Measurements from ENCODE around the gene RCAN3. TPM values are rescaled to one million over a fixed set of nuclear protein-coding genes. Genes with fewer than 3 reads are reported as not detected.

The RCAN3 gene
- total RNA-seq, 1 experiment from 2014 or later = 10.2 TPM

DNA sequence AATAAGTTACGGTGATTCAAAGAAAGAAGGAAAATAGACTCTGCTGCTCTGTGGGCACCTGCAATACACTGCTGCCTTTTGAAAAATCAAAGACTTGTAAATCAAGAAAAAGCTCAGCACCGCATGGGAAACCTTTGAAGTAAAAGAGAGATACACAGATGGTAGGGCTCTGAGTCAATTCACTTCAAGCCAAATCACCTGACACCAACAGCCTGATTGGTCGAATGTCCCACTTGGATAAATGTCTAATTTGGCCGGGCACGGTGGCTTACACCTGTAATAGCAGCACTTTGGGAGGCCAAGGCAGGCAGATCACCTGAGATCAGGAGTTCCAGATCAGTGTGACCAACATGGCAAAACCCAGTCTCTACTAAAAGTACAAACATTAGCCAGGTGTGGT, 19.2 kb upstream of the RCAN3 start:
- ChIA-PET CTCF (no interaction called here), POLR2A (no interaction called here)
- Mint-ChIP-seq H3K36me3 (ENCODE audit: insufficient read depth, unreplicated experiment) (no peaks in the 10 kb centered on the region), H3K4me1 (ENCODE audit: low read depth, unreplicated experiment) (no peaks in the 10 kb centered on the region), H3K9me3 (ENCODE audit: unreplicated experiment) (no peaks in the 10 kb centered on the region), H3K27me3 (ENCODE audit: insufficient read depth, unreplicated experiment) (no peaks in the 10 kb centered on the region), H3K4me3 (ENCODE audit: unreplicated experiment) (no peak overlapping the region), H3K27ac (ENCODE audit: unreplicated experiment) (no peak overlapping the region)
- no peaks in the 10 kb centered on the region for H3K36me3 ChIP-seq (ENCODE audit: control insufficient read depth, insufficient read depth, low read length)
- no peak for DNase-seq
- TF ChIP-seq, protein P1, sequence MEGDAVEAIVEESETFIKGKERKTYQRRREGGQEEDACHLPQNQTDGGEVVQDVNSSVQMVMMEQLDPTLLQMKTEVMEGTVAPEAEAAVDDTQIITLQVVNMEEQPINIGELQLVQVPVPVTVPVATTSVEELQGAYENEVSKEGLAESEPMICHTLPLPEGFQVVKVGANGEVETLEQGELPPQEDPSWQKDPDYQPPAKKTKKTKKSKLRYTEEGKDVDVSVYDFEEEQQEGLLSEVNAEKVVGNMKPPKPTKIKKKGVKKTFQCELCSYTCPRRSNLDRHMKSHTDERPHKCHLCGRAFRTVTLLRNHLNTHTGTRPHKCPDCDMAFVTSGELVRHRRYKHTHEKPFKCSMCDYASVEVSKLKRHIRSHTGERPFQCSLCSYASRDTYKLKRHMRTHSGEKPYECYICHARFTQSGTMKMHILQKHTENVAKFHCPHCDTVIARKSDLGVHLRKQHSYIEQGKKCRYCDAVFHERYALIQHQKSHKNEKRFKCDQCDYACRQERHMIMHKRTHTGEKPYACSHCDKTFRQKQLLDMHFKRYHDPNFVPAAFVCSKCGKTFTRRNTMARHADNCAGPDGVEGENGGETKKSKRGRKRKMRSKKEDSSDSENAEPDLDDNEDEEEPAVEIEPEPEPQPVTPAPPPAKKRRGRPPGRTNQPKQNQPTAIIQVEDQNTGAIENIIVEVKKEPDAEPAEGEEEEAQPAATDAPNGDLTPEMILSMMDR (IDR thresholded peaks at IDR 0.05; ENCODE audit: insufficient read depth in 1 of 2, low read depth in 1 of 2, low read length in 1 of 2, severe bottlenecking in 1 of 2, unreplicated experiment in 1 of 2) = no peak
- H3K9me3 ChIP-seq = no peaks in the 10 kb centered on the region
- intact Hi-C loops (cut with micrococcal nuclease; ENCODE audit: unreplicated experiment) = no loop called here
- H3K4me1 ChIP-seq = no peaks in the 10 kb centered on the region
- no peaks in the 10 kb centered on the region for H3K27me3 ChIP-seq (replicated peaks; ENCODE audit: control insufficient read depth, insufficient read depth, low read length)
- BruUV-seq (replicated peaks) = no TSS peak
- H3K4me3 ChIP-seq (ENCODE audit: low read depth, low read length) = no peak overlapping the region

GRCh38 chr1:24484199-24484598, 18.4 kb upstream of the RCAN3 start:
- TF ChIP-seq, protein P1 (IDR thresholded peaks at IDR 0.05; ENCODE audit: insufficient read depth in 1 of 2, low read depth in 1 of 2, low read length in 1 of 2, severe bottlenecking in 1 of 2, unreplicated experiment in 1 of 2) = no peak
- POLR2A ChIA-PET = no interaction called here
- Histone ChIP-seq H3K27me3 (replicated peaks; ENCODE audit: control insufficient read depth, insufficient read depth, low read length) (no peaks in the 10 kb centered on the region), H3K36me3 (ENCODE audit: control insufficient read depth, insufficient read depth, low read length) (no peaks in the 10 kb centered on the region), H3K4me3 (ENCODE audit: low read depth, low read length) (no peak overlapping the region), H3K9me3 (no peaks in the 10 kb centered on the region), H3K4me1 (no peaks in the 10 kb centered on the region)
- CTCF ChIA-PET = interaction anchor here (0.7 kb wide), 1 partner anchor 103 kb away, joined by 3 read pairs; no protein-coding TSS in a partner anchor
- Mint-ChIP-seq H3K36me3 (ENCODE audit: insufficient read depth, unreplicated experiment) (no peaks in the 10 kb centered on the region), H3K9me3 (ENCODE audit: unreplicated experiment) (no peaks in the 10 kb centered on the region), H3K4me1 (ENCODE audit: low read depth, unreplicated experiment) (no peaks in the 10 kb centered on the region), H3K27ac (ENCODE audit: unreplicated experiment) (no peak overlapping the region), H3K27me3 (ENCODE audit: insufficient read depth, unreplicated experiment) (no peaks in the 10 kb centered on the region), H3K4me3 (ENCODE audit: unreplicated experiment) (no peak overlapping the region)
- no peak for DNase-seq
- intact Hi-C loops (cut with micrococcal nuclease; ENCODE audit: unreplicated experiment) = no loop called here
- BruUV-seq (replicated peaks) = no TSS peak

DNA sequence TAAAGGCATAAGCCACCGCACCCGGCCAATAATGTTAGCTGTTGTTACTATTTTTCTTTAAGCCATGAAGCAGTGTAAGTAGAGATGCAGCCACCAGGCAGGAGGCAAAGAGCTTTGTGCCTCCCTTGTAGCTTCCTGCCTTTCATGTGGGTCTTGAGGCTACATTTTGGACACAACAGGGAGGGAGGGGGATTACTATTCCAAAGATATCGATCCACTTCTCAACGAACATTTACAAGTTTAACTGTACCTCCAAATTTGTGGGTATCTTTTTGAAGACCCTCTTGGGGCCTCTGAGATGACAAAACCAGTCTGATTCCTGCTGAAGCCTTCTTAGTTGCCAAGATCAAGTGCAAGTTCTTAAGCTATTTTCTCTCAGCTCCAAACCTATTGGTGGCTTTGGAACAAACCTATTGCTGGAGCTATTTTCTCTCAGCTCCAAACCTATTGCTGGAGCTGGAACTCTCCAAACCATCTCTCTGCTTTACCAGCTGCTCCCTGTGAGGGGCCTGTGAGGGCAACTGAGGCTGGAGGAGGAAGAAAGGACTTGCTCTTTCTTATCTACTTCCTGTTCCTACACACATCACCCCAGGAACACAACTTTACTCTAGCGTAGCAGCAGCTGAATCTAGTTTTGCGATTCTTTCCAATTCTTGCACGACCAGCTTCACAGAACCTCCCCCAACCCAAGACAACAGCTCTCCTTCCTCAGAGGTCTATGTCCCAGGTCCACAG, 16.1 kb upstream of the RCAN3 start:
- Mint-ChIP-seq H3K27ac (ENCODE audit: unreplicated experiment) (no peak overlapping the region), H3K4me1 (ENCODE audit: low read depth, unreplicated experiment) (no peaks in the 10 kb centered on the region), H3K27me3 (ENCODE audit: insufficient read depth, unreplicated experiment) (no peaks in the 10 kb centered on the region), H3K4me3 (ENCODE audit: unreplicated experiment) (no peak overlapping the region), H3K36me3 (ENCODE audit: insufficient read depth, unreplicated experiment) (no peaks in the 10 kb centered on the region), H3K9me3 (ENCODE audit: unreplicated experiment) (no peaks in the 10 kb centered on the region)
- Histone ChIP-seq H3K9me3 (no peaks in the 10 kb centered on the region), H3K27me3 (replicated peaks; ENCODE audit: control insufficient read depth, insufficient read depth, low read length) (no peaks in the 10 kb centered on the region), H3K4me1 (no peaks in the 10 kb centered on the region), H3K4me3 (ENCODE audit: low read depth, low read length) (no peak overlapping the region), H3K36me3 (ENCODE audit: control insufficient read depth, insufficient read depth, low read length) (no peaks in the 10 kb centered on the region)
- POLR2A ChIA-PET = no interaction called here
- DNase-seq = no peak
- CTCF ChIA-PET = no interaction called here
- TF ChIP-seq, protein P1 (IDR thresholded peaks at IDR 0.05; ENCODE audit: insufficient read depth in 1 of 2, low read depth in 1 of 2, low read length in 1 of 2, severe bottlenecking in 1 of 2, unreplicated experiment in 1 of 2) = no peak
- intact Hi-C loops (cut with micrococcal nuclease; ENCODE audit: unreplicated experiment) = no loop called here
- no TSS peak for BruUV-seq (replicated peaks)

Measured in Caco-2 (cell line).